ENCODE results near the gene SAMM50. TPM values are rescaled to one million over a fixed set of nuclear protein-coding genes. Genes with fewer than 3 reads are reported as not detected.

The SAMM50 gene
- total RNA-seq, 1 donor from 2014 or later = 45.5 TPM

GRCh38 chr22:43957871-43958270 is 2.6 kb downstream of the SAMM50 start:
- Mint-ChIP-seq H3K9me3 (no peaks in the 10 kb centered on the region), H3K36me3 (no peaks in the 10 kb centered on the region), H3K4me1 (peaks cover 30% of the 10 kb centered on the region), H3K4me3 (no peak overlapping the region), H3K27me3 (ENCODE audit: insufficient read depth, low read depth) (peaks cover 2% of the 10 kb centered on the region), H3K27ac (no peak overlapping the region)
- Histone ChIP-seq H3K4me3 (no peak overlapping the region), H3K36me3 (no peaks in the 10 kb centered on the region), H3K9ac (no peak overlapping the region), H2AFZ (replicated peaks) (no peak overlapping the region), H4K20me1 (ENCODE audit: low read depth) (peaks cover 4% of the 10 kb centered on the region), H3K4me2 (no peak overlapping the region), H3K27ac (no peak overlapping the region), H3K79me2 (ENCODE audit: low read depth) (peaks cover 64% of the 10 kb centered on the region), H3K4me1 (peaks cover 11% of the 10 kb centered on the region), H3K27me3 (no peaks in the 10 kb centered on the region), H3F3A (ENCODE audit: low read depth) (peaks cover 6% of the 10 kb centered on the region), H3K9me3 (ENCODE audit: low read depth) (no peaks in the 10 kb centered on the region)
- TF ChIP-seq EZH2phosphoT487 (IDR thresholded peaks at IDR 0.05) (no peak), CTCF (IDR thresholded peaks at IDR 0.05) (no peak), EZH2 (IDR thresholded peaks at IDR 0.05) (no peak)
- no peak for DNase-seq (ENCODE audit: low spot score)

GRCh38 chr22:43964314-43964857 is 9.1 kb downstream of the SAMM50 start:
- Mint-ChIP-seq H3K9me3 (no peaks in the 10 kb centered on the region), H3K36me3 (peaks cover 18% of the 10 kb centered on the region)

GRCh38 chr22:43967069-43967468 is 11.8 kb downstream of the SAMM50 start:
- Mint-ChIP-seq H3K9me3 (no peaks in the 10 kb centered on the region), H3K4me3 (no peak overlapping the region), H3K27me3 (ENCODE audit: insufficient read depth, low read depth) (peaks cover 2% of the 10 kb centered on the region), H3K27ac (no peak overlapping the region), H3K36me3 (peaks cover 24% of the 10 kb centered on the region), H3K4me1 (no peaks in the 10 kb centered on the region)
- DNase-seq (ENCODE audit: low spot score) = no peak
- no peak overlapping the region for H3K27ac ChIP-seq
- H3K4me3 ChIP-seq = no peak overlapping the region
- no peaks in the 10 kb centered on the region for H3K4me1 ChIP-seq
- H2AFZ ChIP-seq (replicated peaks) = no peak overlapping the region
- H3K4me2 ChIP-seq = no peak overlapping the region
- H3K27me3 ChIP-seq = no peaks in the 10 kb centered on the region
- H4K20me1 ChIP-seq (ENCODE audit: low read depth) = peaks cover 3% of the 10 kb centered on the region
- peaks cover under 1% of the 10 kb centered on the region for H3K79me2 ChIP-seq (ENCODE audit: low read depth)
- H3K9me3 ChIP-seq (ENCODE audit: low read depth) = no peaks in the 10 kb centered on the region
- TF ChIP-seq EZH2phosphoT487 (IDR thresholded peaks at IDR 0.05) (no peak), CTCF (IDR thresholded peaks at IDR 0.05) (no peak), EZH2 (IDR thresholded peaks at IDR 0.05) (no peak)
- no peaks in the 10 kb centered on the region for H3K36me3 ChIP-seq
- no peaks in the 10 kb centered on the region for H3F3A ChIP-seq (ENCODE audit: low read depth)
- no peak overlapping the region for H3K9ac ChIP-seq

More at GRCh38 chr22:43964314-43964857, 9.1 kb downstream of the SAMM50 start:
- Histone ChIP-seq H3K4me2 (no peak overlapping the region), H3K9ac (no peak overlapping the region), H2AFZ (replicated peaks) (no peak overlapping the region), H3K9me3 (ENCODE audit: low read depth) (no peaks in the 10 kb centered on the region), H3K27me3 (no peaks in the 10 kb centered on the region), H3K79me2 (ENCODE audit: low read depth) (peaks cover 25% of the 10 kb centered on the region), H3K4me3 (no peak overlapping the region), H4K20me1 (ENCODE audit: low read depth) (peaks cover 4% of the 10 kb centered on the region), H3F3A (ENCODE audit: low read depth) (no peaks in the 10 kb centered on the region), H3K36me3 (no peaks in the 10 kb centered on the region), H3K4me1 (no peaks in the 10 kb centered on the region), H3K27ac (no peak overlapping the region)
- TF ChIP-seq CTCF (IDR thresholded peaks at IDR 0.05) (no peak), EZH2 (IDR thresholded peaks at IDR 0.05) (no peak), EZH2phosphoT487 (IDR thresholded peaks at IDR 0.05) (no peak)
- H3K4me3 Mint-ChIP-seq = no peak overlapping the region
- no peaks in the 10 kb centered on the region for H3K27me3 Mint-ChIP-seq (ENCODE audit: insufficient read depth, low read depth)
- no peak overlapping the region for H3K27ac Mint-ChIP-seq
- DNase-seq (ENCODE audit: low spot score) = no peak
- H3K4me1 Mint-ChIP-seq = no peaks in the 10 kb centered on the region
